HG03460 (cell line): Measurements from ENCODE around the gene BICDL1.
"Not testable (repeated sequence)": the region's sequence is repeated elsewhere in the genome, so short reads cannot be mapped to it uniquely, and the experiment has no call there.

Experiments used
- ATAC-seq: cut with Tn5 transposase; IDR thresholded peaks from one replicate; pipeline ENCODE4 v1.9.1; 2021; ENCODE audit not compliant: unreplicated experiment

BICDL1 gene, protein sequence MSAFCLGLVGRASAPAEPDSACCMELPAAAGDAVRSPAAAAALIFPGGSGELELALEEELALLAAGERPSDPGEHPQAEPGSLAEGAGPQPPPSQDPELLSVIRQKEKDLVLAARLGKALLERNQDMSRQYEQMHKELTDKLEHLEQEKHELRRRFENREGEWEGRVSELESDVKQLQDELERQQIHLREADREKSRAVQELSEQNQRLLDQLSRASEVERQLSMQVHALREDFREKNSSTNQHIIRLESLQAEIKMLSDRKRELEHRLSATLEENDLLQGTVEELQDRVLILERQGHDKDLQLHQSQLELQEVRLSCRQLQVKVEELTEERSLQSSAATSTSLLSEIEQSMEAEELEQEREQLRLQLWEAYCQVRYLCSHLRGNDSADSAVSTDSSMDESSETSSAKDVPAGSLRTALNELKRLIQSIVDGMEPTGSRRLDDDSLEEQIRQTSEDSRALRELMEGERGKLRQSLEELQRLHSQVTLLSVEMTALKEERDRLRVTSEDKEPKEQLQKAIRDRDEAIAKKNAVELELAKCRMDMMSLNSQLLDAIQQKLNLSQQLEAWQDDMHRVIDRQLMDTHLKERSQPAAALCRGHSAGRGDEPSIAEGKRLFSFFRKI

DNA sequence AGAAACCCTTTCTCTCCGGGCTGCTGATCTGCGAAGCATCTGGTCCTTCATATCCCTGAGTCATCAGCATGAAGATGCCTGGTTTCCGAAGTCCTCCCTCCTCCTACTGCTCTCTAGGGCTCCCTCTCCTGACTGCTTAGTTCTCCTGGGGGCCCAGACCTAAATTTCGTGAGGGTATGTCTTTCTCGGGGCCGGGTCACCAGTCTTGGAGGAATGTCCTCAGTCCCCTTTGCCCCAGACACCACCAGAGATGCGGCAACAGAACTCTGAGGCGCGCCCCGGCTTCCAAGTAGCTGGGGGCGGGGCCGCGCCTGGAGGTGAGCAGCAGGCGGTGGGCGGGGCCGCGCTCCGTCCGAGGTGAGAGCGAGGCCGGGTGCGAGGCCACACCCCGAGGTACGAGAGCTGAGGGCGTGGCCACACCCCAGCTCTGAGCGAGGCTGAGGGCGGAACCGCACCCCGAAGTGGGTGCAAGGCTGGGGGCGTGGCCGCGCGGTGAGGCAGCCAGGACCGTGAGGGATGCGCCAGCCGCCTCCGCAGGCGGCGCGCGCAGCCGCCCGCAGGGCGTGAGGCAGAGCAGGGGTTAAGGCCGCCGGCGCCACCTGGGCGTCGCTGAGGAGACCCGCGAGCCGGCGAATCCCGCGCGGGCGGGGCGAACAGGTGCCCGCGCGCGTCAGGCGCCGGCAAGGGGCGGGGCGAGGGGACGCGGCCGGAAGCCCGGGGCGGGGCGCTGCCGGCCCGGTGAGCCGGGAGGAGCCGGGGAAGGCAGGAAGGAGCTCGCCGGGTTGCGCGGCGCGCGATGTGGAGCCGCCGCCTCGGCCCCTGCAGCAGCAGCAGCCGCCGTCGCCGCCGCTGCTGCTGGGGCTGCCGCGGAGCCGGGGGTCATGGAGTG lies at the start of gene BICDL1:
Gene BICDL1, plus strand, starts transcription at position 765 of the 889 bp plus-strand sequence. CDS start 633 bp downstream, outside the sequence.
- ATAC-seq: peak; percentile 75

GRCh38 chr12:119940897-119941296 lies 48.1 kb upstream of the BICDL1 start:
- ATAC-seq: no peak

DNA sequence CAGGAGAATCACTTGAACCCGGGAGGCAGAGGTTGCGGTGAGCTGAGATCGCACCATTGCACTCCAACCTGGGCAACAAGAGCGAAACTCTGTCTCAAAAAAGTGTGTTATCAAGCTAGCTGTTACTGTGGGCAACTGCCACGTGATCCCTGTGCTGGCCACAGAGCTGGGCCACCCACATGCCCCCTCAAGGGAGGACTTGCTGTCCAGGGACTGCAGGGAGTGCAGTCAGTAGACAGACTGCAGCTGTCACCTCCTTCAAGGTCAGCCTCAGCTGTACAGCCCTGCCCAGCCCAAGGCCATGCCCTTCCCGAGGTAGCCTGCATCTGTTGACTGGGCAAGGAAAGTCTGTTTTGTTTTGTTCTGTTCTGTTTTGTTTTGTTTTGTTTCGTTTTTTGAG lies 46.6 kb upstream of the BICDL1 start:
- ATAC-seq: no peak

DNA sequence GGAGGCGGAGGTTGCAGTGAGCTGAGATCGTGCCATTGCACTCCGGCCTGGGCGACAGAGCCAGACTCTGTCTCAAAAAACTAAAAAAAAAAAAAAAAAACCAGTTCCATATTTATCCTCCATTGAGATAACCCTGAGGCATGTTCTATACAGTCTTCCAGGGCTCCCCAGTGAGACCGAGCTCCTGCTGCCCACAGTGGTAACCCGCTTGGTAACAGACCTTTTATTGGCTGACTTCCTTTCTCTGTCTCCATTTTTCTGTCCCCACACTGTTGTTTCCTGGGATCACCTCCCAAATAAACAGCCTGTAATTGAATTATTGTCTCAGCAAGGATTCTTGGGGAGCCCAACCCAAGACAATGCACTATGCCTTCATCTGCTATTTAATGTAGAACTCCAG lies 42.8 kb upstream of the BICDL1 start:
- no peak for ATAC-seq

- no peak for ATAC-seq
These were observed 39.9 kb upstream of the BICDL1 start for GRCh38 chr12:119949145-119949544.

GRCh38 chr12:119949594-119949993 lies 39.4 kb upstream of the BICDL1 start:
- ATAC-seq: no peak

DNA sequence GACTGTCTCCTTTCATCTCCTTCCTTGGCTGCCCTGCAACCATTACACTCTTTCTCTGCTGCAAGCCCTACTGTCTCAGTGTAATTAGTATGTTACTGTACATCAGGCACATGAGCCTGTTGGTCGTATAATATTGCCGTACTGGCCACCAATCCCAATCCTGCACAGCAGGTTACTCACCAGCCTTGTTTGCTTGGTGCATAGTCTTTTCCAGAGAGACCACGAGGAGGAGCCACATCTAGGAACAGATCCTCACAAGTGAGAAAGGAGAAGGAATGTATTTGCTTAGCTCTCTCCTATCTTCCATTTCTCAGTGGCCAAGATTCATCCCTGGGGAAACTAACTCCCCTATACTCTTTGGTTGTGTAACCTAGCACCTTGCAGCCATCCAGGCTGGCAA lies 33.0 kb upstream of the BICDL1 start:
- ATAC-seq: no peak

DNA sequence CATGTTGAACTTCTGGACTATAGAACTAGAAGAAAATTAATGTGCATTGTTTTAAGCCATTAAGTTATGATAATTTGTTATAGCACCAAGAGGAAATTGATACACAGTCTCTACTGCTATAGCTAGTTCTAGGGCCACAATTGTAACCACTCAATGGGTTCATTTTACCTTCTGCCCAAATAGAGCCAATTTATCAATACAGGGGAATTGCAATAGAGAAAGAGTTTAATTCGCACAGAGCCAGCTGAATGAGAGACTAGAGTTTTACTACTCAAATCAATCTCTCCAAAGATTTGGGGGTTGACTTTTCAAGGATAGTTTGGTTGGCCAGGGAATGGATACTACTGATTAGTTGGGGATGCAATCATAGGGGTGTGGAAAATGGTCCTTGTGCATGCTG lies 31.9 kb upstream of the BICDL1 start:
- no peak for ATAC-seq

- ATAC-seq: no peak
These were observed 29.6 kb upstream of the BICDL1 start for GRCh38 chr12:119959435-119959834.

GRCh38 chr12:119964123-119964522 lies 24.9 kb upstream of the BICDL1 start:
- no peak for ATAC-seq

GRCh38 chr12:119964929-119965328 lies 24.1 kb upstream of the BICDL1 start:
- ATAC-seq: no peak

GRCh38 chr12:119980242-119980641 lies 8.8 kb upstream of the BICDL1 start:
- ATAC-seq: no peak

- ATAC-seq: not testable (repeated sequence)
These were observed 8.3 kb upstream of the BICDL1 start for GRCh38 chr12:119980702-119981101.

GRCh38 chr12:119989361-119989730 lies 310 bp downstream of the BICDL1 start:
- ATAC-seq: no peak

GRCh38 chr12:119989731-119990381 lies 820 bp downstream of the BICDL1 start:
- peak; percentile 37 for ATAC-seq

DNA sequence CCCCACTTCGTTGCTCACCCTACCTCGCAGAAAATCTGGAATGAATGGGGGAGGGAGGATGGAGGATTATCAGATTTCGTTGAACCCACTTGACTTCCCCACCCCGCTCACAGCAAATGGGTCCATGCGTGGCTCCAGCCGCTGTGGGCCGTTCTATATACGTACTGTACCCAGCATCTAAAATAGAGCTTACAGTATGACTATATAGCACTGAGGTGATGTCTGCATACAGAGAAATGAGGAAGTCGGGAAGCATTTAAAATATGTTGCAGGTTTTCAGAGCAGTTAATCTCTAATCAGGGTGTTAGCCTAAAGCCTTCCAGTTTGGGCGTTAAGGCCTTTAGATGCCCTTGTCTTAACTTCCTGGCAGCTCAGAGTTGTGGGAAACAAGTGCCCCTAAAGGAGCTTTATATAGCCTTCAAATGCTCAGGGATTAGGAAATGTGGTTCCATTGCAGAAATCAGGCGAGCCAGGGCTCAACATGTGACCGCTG lies 1.4 kb downstream of the BICDL1 start:
- ATAC-seq: no peak

GRCh38 chr12:119992129-119992705 lies 3.2 kb downstream of the BICDL1 start:
- no peak for ATAC-seq

- ATAC-seq: no peak
These were observed 6.0 kb downstream of the BICDL1 start for GRCh38 chr12:119994892-119995658.

DNA sequence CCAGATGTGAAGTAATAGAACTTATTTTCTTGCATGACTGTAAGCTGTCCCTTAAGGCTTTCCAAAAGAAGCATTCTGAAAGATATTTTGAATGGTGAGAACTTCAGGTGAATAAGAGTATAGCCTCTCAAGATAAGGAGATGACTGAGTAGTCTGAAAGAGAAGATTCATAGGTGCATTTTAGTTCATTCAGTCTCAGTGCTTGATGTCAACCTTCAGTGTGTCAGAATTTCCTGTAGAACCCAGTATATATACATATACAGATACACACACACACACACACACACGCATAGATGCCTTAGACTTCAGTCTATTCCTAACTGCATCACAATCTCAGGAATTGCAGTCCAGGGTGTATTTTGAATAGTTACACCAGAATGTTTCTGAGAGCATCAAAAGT lies 7.4 kb downstream of the BICDL1 start:
- no peak for ATAC-seq
